Neural progenitor cell (in vitro differentiated cells): ENCODE data around the gene DUSP8.

Experiments
- EZH2phosphoT487 ChIP-seq: fragments of 200-600 bp; sonication (generic); IDR thresholded peaks from 2 replicates; pipeline ENCODE4 v1.6.1; 2017; ENCODE audit warnings: antibody characterized with exemption
- TF ChIP-seq, protein P1 (sequence below): fragments of 200-600 bp; sonication (generic); IDR thresholded peaks from 2 replicates; pipeline ENCODE4 v1.5.1; 2017; ENCODE audit warnings: antibody characterized with exemption, mild to moderate bottlenecking

DNA sequence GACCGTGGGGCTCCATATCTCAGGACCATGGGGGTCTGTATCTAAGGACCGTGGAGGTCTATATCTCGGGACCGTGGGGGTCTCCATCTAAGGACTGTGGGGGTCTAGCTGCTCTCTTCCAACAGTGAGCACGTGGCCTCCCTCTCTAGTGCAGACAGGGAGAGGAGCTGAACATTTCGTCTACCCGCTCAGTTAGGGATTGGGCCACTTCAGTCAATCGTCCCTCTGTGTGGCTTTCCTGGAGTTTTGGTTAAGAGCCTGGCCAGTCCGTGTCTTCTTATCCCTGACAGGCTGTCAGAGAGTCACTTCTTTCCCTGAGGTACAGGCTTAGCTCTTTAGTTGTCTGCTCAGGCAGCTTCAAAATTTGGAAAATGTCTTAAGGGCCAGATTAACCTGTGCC lies 9.9 kb upstream of the DUSP8 start:
- TF ChIP-seq, protein P1, sequence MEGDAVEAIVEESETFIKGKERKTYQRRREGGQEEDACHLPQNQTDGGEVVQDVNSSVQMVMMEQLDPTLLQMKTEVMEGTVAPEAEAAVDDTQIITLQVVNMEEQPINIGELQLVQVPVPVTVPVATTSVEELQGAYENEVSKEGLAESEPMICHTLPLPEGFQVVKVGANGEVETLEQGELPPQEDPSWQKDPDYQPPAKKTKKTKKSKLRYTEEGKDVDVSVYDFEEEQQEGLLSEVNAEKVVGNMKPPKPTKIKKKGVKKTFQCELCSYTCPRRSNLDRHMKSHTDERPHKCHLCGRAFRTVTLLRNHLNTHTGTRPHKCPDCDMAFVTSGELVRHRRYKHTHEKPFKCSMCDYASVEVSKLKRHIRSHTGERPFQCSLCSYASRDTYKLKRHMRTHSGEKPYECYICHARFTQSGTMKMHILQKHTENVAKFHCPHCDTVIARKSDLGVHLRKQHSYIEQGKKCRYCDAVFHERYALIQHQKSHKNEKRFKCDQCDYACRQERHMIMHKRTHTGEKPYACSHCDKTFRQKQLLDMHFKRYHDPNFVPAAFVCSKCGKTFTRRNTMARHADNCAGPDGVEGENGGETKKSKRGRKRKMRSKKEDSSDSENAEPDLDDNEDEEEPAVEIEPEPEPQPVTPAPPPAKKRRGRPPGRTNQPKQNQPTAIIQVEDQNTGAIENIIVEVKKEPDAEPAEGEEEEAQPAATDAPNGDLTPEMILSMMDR = no peak
- no peak for TF ChIP-seq EZH2phosphoT487
